Nephron progenitor cell (in vitro differentiated cells): ENCODE measurements around the gene EPGN.
A peak's percentile ranks its signal among the peaks of the same experiment; 100 is the strongest.

Experiments
- DNase-seq: peaks from one replicate; pipeline ENCODE4 v3.0.0; 2021
- H3K27ac Mint-ChIP-seq: 2 replicates; pipeline ENCODE4 v1.8.0; 2021; ENCODE audit warnings: mild to moderate bottlenecking, moderate library complexity, mixed read lengths
- H3K27me3 Mint-ChIP-seq: 2 replicates; pipeline ENCODE4 v1.8.0; 2021; ENCODE audit warnings: mild to moderate bottlenecking, low read depth, mixed read lengths; ENCODE audit not compliant: poor library complexity
- H3K36me3 Mint-ChIP-seq: 2 replicates; pipeline ENCODE4 v1.8.0; 2021; ENCODE audit warnings: low read depth, mixed read lengths
- H3K4me1 Mint-ChIP-seq: 2 replicates; pipeline ENCODE4 v1.8.0; 2021; ENCODE audit warnings: mixed read lengths
- H3K4me3 Mint-ChIP-seq: 2 replicates; pipeline ENCODE4 v1.8.0; 2021; ENCODE audit warnings: mild to moderate bottlenecking, moderate library complexity, mixed read lengths
- H3K9me3 Mint-ChIP-seq: 2 replicates; pipeline ENCODE4 v1.8.0; 2021; ENCODE audit warnings: mild to moderate bottlenecking, moderate library complexity, mixed read lengths
- TF ChIP-seq, protein P1 (sequence below): fragments of 200-600 bp; sonication (generic); IDR thresholded peaks from 2 replicates; pipeline ENCODE4 v1.5.0; 2021; ENCODE audit warnings: antibody characterized with exemption

Gene EPGN

DNA sequence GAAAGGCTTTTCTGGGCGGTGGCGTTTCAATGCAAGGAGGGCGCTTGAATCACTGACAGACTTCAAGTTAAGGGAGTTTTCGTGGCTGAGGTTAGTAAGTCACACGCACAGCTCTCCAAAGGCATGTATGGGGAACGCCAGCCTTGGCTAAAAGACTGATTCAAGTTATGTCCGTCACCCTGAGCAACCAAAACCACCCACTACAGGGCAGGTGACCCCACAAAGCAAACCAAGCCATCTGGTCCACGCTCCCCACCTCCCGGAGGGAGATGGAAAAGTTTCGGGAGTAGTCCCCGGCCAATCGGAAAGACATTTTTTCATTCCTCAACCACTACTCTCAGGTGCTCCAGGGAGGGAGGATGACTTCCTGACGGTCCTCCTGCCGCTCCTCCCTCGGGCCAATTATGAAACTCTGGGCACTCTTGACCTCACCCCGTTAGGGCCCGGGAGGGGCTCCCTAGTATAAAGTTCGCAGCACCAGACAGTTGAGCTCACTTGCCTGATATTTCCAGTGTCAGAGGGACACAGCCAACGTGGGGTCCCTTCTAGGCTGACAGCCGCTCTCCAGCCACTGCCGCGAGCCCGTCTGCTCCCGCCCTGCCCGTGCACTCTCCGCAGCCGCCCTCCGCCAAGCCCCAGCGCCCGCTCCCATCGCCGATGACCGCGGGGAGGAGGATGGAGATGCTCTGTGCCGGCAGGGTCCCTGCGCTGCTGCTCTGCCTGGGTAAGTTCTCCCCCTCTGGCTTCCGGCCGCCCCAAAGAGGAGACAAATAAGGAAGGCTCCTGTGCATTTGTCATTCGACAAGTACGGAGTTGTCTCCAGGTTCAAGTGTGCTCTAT is 56.6 kb downstream of the EPGN start, which contains the start of gene EREG:
TSS of gene EREG (plus strand) at position 494 of the 840 bp plus-strand sequence. CDS start at position 658, 164 bp downstream.
- peak; percentile 76 for DNase-seq
- H3K27me3 Mint-ChIP-seq, result peaks cover 56% of the 10 kb centered on the region
- TF ChIP-seq, protein P1, sequence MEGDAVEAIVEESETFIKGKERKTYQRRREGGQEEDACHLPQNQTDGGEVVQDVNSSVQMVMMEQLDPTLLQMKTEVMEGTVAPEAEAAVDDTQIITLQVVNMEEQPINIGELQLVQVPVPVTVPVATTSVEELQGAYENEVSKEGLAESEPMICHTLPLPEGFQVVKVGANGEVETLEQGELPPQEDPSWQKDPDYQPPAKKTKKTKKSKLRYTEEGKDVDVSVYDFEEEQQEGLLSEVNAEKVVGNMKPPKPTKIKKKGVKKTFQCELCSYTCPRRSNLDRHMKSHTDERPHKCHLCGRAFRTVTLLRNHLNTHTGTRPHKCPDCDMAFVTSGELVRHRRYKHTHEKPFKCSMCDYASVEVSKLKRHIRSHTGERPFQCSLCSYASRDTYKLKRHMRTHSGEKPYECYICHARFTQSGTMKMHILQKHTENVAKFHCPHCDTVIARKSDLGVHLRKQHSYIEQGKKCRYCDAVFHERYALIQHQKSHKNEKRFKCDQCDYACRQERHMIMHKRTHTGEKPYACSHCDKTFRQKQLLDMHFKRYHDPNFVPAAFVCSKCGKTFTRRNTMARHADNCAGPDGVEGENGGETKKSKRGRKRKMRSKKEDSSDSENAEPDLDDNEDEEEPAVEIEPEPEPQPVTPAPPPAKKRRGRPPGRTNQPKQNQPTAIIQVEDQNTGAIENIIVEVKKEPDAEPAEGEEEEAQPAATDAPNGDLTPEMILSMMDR, result no peak
- H3K27ac Mint-ChIP-seq, result no peak within 1 kb of the TSS
- H3K4me1 Mint-ChIP-seq, result peaks cover 18% of the 10 kb centered on the region
- no peaks in the 10 kb centered on the region for H3K36me3 Mint-ChIP-seq
- no peaks in the 10 kb centered on the region for H3K9me3 Mint-ChIP-seq
- H3K4me3 Mint-ChIP-seq, result peak within 1 kb of the TSS; percentile 77

DNA sequence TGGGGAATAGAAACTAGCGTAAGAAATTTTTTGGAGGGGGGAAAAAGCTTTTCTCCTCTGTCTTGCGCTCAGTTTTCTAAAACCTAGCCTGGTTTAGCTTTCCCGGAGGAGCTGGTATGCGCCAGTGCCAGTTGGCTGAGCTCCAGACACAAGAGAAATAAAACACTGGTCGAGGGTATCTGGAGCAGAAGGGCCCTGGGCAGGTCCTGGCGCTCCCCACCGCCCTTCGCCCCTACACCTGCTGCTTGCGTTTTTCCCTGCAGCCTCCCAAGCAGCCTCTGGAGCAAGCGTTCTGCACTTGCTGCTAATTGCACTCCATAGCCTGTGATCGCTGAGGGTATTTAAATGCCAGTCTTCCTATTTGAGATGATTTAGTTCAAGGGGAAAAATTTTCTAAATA is 57.5 kb downstream of the EPGN start:
- Mint-ChIP-seq H3K4me1 (peaks cover 18% of the 10 kb centered on the region), H3K36me3 (no peaks in the 10 kb centered on the region), H3K27me3 (peaks cover 56% of the 10 kb centered on the region), H3K9me3 (no peaks in the 10 kb centered on the region), H3K4me3 (peak overlapping the region; percentile 57), H3K27ac (no peak overlapping the region)
- peak; percentile 20 for DNase-seq
- TF ChIP-seq, protein P1, result no peak
